Ishikawa (cell line): ENCODE measurements around the gene MSH5.

ENCODE experiments used
- CEBPB ChIP-seq: IDR thresholded peaks from 2 replicates; pipeline ENCODE4 v1.6.1; 2012
- CREB1 ChIP-seq: IDR thresholded peaks from 2 replicates; pipeline ENCODE4 v1.6.1; 2012; ENCODE audit warnings: low read depth
- EGR1 ChIP-seq: IDR thresholded peaks from 2 replicates; pipeline ENCODE4 v1.6.1; 2012
- EP300 ChIP-seq: IDR thresholded peaks from 2 replicates; pipeline ENCODE4 v1.6.1; 2012; ENCODE audit warnings: borderline replicate concordance
- FOXM1 ChIP-seq: IDR thresholded peaks from 2 replicates; pipeline ENCODE4 v1.6.1; 2012; ENCODE audit warnings: low read depth, borderline replicate concordance
- MAX ChIP-seq: IDR thresholded peaks from 2 replicates; pipeline ENCODE4 v1.6.1; 2012
- NFIC ChIP-seq: IDR thresholded peaks from 2 replicates; pipeline ENCODE4 v1.6.1; 2012
- RAD21 ChIP-seq: IDR thresholded peaks from 2 replicates; pipeline ENCODE4 v1.6.1; 2012; ENCODE audit warnings: low read depth
- REST ChIP-seq: IDR thresholded peaks from 2 replicates; pipeline ENCODE4 v1.6.1; 2012; ENCODE audit warnings: low read depth, mild to moderate bottlenecking
- TAF1 ChIP-seq: IDR thresholded peaks from 2 replicates; pipeline ENCODE4 v1.6.1; 2012; ENCODE audit warnings: low read depth, mild to moderate bottlenecking
- TCF12 ChIP-seq: IDR thresholded peaks from 2 replicates; pipeline ENCODE4 v1.6.1; 2012; ENCODE audit warnings: low read depth
- TEAD4 ChIP-seq: IDR thresholded peaks from 2 replicates; pipeline ENCODE4 v1.6.1; 2012
- USF1 ChIP-seq: IDR thresholded peaks from 2 replicates; pipeline ENCODE4 v1.6.1; 2012
- YY1 ChIP-seq: IDR thresholded peaks from 2 replicates; pipeline ENCODE4 v1.6.1; 2012; ENCODE audit warnings: low read depth
- ZBTB7A ChIP-seq: IDR thresholded peaks from 2 replicates; pipeline ENCODE4 v1.6.1; 2012; ENCODE audit warnings: low read depth

MSH5 gene

GRCh38 chr6:31739639-31740396, at the start of gene MSH5:
MSH5 (plus strand) TSS chr6:31740005; CDS start chr6:31740467, 462 bp downstream.
- TF ChIP-seq EP300 (no peak; the same call in 1 of the 2 replicates), MAX (peak; percentile 99), NFIC (peak; percentile 32), USF1 (peak; percentile 47), YY1 (peak; percentile 87), TCF12 (peak; percentile 87), CREB1 (no peak), CEBPB (no peak), FOXM1 (peak; percentile 77), ZBTB7A (peak; percentile 80), EGR1 (0 out of 2 replicates have a peak, but pooled peaks have one; percentile 18), RAD21 (no peak), TAF1 (peak; percentile 93), TEAD4 (peak; percentile 17; the same call in 1 of the 2 replicates)

- no peak for TF ChIP-seq TCF12
- TF ChIP-seq CEBPB = no peak
- TF ChIP-seq EGR1 = no peak
- no peak for TF ChIP-seq YY1
- TF ChIP-seq EP300 = no peak
- no peak for TF ChIP-seq CREB1
- TF ChIP-seq REST = no peak
- no peak for TF ChIP-seq USF1
- no peak for TF ChIP-seq MAX
- no peak for TF ChIP-seq TAF1
- no peak for TF ChIP-seq FOXM1
- TF ChIP-seq ZBTB7A = no peak
- no peak for TF ChIP-seq NFIC
- no peak for TF ChIP-seq RAD21
- no peak for TF ChIP-seq TEAD4
Measured at GRCh38 chr6:31690231-31691077, 49.4 kb upstream of the MSH5 start.

GRCh38 chr6:31691078-31691463, 48.7 kb upstream of the MSH5 start:
- TF ChIP-seq RAD21 (no peak), MAX (no peak), TCF12 (no peak), NFIC (no peak), FOXM1 (no peak), EP300 (no peak), CEBPB (no peak), USF1 (no peak), ZBTB7A (no peak), EGR1 (no peak), TEAD4 (no peak), TAF1 (no peak), CREB1 (no peak), REST (no peak)

GRCh38 chr6:31691564-31692108, 48.2 kb upstream of the MSH5 start:
- TF ChIP-seq EP300 (no peak), FOXM1 (no peak), MAX (no peak), NFIC (no peak), CREB1 (no peak), REST (no peak), CEBPB (no peak), TAF1 (no peak)
